Left ventricle myocardium inferior (tissue), 1 donor: ENCODE results near the gene TBC1D20. TPM values are rescaled to one million over a fixed set of nuclear protein-coding genes. Genes with fewer than 3 reads are reported as not detected.

Source experiments
- DNase-seq: peaks from one replicate; pipeline ENCODE4 v3.0.0-alpha.2; 2020
- H3K27ac ChIP-seq: fragments of 200-600 bp; replicated peaks from 2 replicates; pipeline ENCODE4 v1.8.0; 2021
- H3K27me3 ChIP-seq: fragments of 200-600 bp; 2 replicates; pipeline ENCODE4 v1.8.0; 2021; ENCODE audit warnings: low read depth
- H3K36me3 ChIP-seq: fragments of 200-600 bp; 2 replicates; pipeline ENCODE4 v1.8.0; 2021
- H3K4me1 ChIP-seq: fragments of 200-600 bp; 2 replicates; pipeline ENCODE4 v1.8.0; 2021
- H3K4me3 ChIP-seq: fragments of 200-600 bp; 2 replicates; pipeline ENCODE4 v1.8.0; 2021; ENCODE audit warnings: mild to moderate bottlenecking, moderate library complexity
- H3K9me3 ChIP-seq: fragments of 200-600 bp; replicated peaks from 2 replicates; pipeline ENCODE4 v1.8.0; 2021
- CTCF ChIP-seq: fragments of 200-600 bp; IDR thresholded peaks from 2 replicates; pipeline ENCODE4 v1.8.0; 2021; ENCODE audit warnings: antibody characterized with exemption, mild to moderate bottlenecking, borderline replicate concordance
- intact Hi-C: fragments of 100-400 bp; cut with micrococcal nuclease; formaldehyde crosslinking; loops from one replicate; pipeline ENCODE4 v1.11.0; 2022
- total RNA-seq: library from RNA; stranded (reverse); fragmentation: NEBNext Ultra II Directional; extraction: Animal tissue kit (Norgen Biotek cat#: 25700); gene quantifications from one replicate; pipeline ENCODE4 v1.2.1, GENCODE V29; 2021
- donor health status: DM: no; HTN: yes; CAD: no; lungs with severe emphysema.

Gene TBC1D20
- total RNA-seq, 1 donor from 2014 or later, result 23.0 TPM

- intact Hi-C loops, result no loop called here
Measured at GRCh38 chr20:504632-505075, 42.3 kb upstream of the TBC1D20 start.

GRCh38 chr20:503048-503737 lies 40.9 kb upstream of the TBC1D20 start:
- peaks cover 94% of the 10 kb centered on the region for H3K36me3 ChIP-seq
- peaks cover 20% of the 10 kb centered on the region for H3K4me1 ChIP-seq
- intact Hi-C loops, result no loop called here
- no peaks in the 10 kb centered on the region for H3K27me3 ChIP-seq
- H3K9me3 ChIP-seq, result no peaks in the 10 kb centered on the region
- no peak for DNase-seq
- no peak overlapping the region for H3K4me3 ChIP-seq
- no peak for TF ChIP-seq CTCF
- no peak overlapping the region for H3K27ac ChIP-seq

More at GRCh38 chr20:504632-505075, 42.3 kb upstream of the TBC1D20 start:
- Histone ChIP-seq H3K4me3 (no peak overlapping the region), H3K9me3 (no peaks in the 10 kb centered on the region), H3K27me3 (no peaks in the 10 kb centered on the region), H3K27ac (no peak overlapping the region), H3K4me1 (peaks cover 35% of the 10 kb centered on the region), H3K36me3 (peaks cover 79% of the 10 kb centered on the region)
- DNase-seq, result no peak
- TF ChIP-seq CTCF, result no peak

- Histone ChIP-seq H3K27me3 (no peaks in the 10 kb centered on the region), H3K36me3 (peaks cover 95% of the 10 kb centered on the region), H3K27ac (no peak overlapping the region), H3K9me3 (no peaks in the 10 kb centered on the region), H3K4me1 (peaks cover 31% of the 10 kb centered on the region), H3K4me3 (no peak overlapping the region)
- no peak for TF ChIP-seq CTCF
- DNase-seq, result no peak
- intact Hi-C loops, result no loop called here
Measured at GRCh38 chr20:497979-498378, 35.6 kb upstream of the TBC1D20 start.

GRCh38 chr20:496126-496696 lies 33.9 kb upstream of the TBC1D20 start:
- H3K4me1 ChIP-seq, result peaks cover 37% of the 10 kb centered on the region
- H3K36me3 ChIP-seq, result peaks cover 90% of the 10 kb centered on the region
- no peak for DNase-seq
- H3K9me3 ChIP-seq, result no peaks in the 10 kb centered on the region
- intact Hi-C loops, result no loop called here
- TF ChIP-seq CTCF, result no peak
- no peaks in the 10 kb centered on the region for H3K27me3 ChIP-seq
- no peak overlapping the region for H3K4me3 ChIP-seq
- H3K27ac ChIP-seq, result peak overlapping the region; percentile 54

GRCh38 chr20:492159-492558 lies 29.8 kb upstream of the TBC1D20 start:
- H3K4me3 ChIP-seq, result no peak overlapping the region
- intact Hi-C loops, result no loop called here
- H3K9me3 ChIP-seq, result no peaks in the 10 kb centered on the region
- TF ChIP-seq CTCF, result no peak
- H3K36me3 ChIP-seq, result peaks cover 91% of the 10 kb centered on the region
- DNase-seq, result no peak
- peaks cover 37% of the 10 kb centered on the region for H3K4me1 ChIP-seq
- H3K27ac ChIP-seq, result no peak overlapping the region
- no peaks in the 10 kb centered on the region for H3K27me3 ChIP-seq
